Mucosa of rectum (tissue), 2 donors: ENCODE data around the gene SCNN1A.
"Not testable (repeated sequence)": the region's sequence is repeated elsewhere in the genome, so short reads cannot be mapped to it uniquely, and the experiment has no call there.

ENCODE experiments used
- H3K27ac ChIP-seq, 2 donors: one replicate each; pipeline ENCODE4 v1.7.0; 2013; ENCODE audit warnings: inconsistent platforms in 2 of 2, low read depth in 2 of 2, low read length in 2 of 2
- H3K27me3 ChIP-seq, 2 donors: one replicate each; pipeline ENCODE4 v1.7.0; 2013; ENCODE audit warnings: low read length in 2 of 2; ENCODE audit not compliant: control insufficient read depth in 2 of 2, insufficient read depth in 2 of 2
- H3K36me3 ChIP-seq, 2 donors: one replicate each; pipeline ENCODE4 v1.7.0; 2013; ENCODE audit warnings: low read length in 2 of 2; ENCODE audit not compliant: control insufficient read depth in 2 of 2, insufficient read depth in 2 of 2
- H3K4me1 ChIP-seq, 2 donors: one replicate each; pipeline ENCODE4 v1.7.0; 2013; ENCODE audit warnings: low read length in 2 of 2, mild to moderate bottlenecking in 1 of 2; ENCODE audit not compliant: control insufficient read depth in 2 of 2, insufficient read depth in 2 of 2
- H3K4me3 ChIP-seq, 2 donors: one replicate each; pipeline ENCODE4 v1.7.0; 2013; ENCODE audit warnings: low read length in 2 of 2
- H3K9ac ChIP-seq, 2 donors: one replicate each; pipeline ENCODE4 v1.7.0; 2013; ENCODE audit warnings: low read length in 2 of 2, low read depth in 1 of 2, mild to moderate bottlenecking in 1 of 2
- H3K9me3 ChIP-seq, 2 donors: one replicate each; pipeline ENCODE4 v1.7.0; 2013; ENCODE audit warnings: low read length in 2 of 2; ENCODE audit not compliant: control insufficient read depth in 2 of 2
- donor health status: healthy.
- donor health status: Normal muscosa, but diverticular disease.

Gene SCNN1A

DNA sequence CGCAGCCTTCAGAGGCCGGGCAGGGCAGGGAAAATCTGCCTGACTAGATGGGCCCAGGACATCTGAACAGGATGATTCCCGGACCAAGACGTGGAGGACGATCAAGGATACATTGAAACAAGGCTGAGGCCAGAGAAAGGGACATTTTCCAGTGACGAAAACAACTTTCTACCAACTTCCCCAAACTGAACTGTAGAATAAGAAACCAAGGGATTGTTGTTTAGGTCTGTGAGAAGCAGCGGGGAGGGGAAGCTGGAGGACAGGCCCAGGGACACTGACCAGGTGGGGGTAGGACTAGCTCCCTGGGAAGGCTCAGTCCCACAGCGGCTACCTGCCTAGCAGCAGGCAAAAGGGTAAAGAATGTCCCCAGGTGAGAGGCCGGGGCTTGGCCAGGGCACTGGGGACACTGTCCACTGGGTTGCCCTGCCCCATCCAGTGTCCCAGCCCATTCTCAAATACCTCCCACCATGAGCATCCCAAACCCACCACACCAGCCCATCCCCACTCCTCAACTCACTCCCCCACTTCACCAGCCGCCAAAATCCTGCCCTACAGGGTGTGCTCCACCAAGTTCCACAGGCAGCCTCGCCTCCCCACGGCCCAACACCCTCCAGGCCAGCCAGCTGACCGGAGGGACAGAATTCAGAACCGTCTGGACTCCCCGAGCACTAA is 34.5 kb downstream of the SCNN1A start:
- H3K4me3 ChIP-seq, result peak overlapping the region; percentile 96 to 97
- peaks cover 60 to 62% of the 10 kb centered on the region in 2 donors for H3K4me1 ChIP-seq
- peaks cover 2 to 6% of the 10 kb centered on the region in 2 donors for H3K36me3 ChIP-seq
- H3K27me3 ChIP-seq, result no peaks in the 10 kb centered on the region
- peak overlapping the region; percentile 99 to 100 for H3K27ac ChIP-seq
- H3K9me3 ChIP-seq, result no peaks in the 10 kb centered on the region
- H3K9ac ChIP-seq, result peak overlapping the region; percentile 98 to 100

DNA sequence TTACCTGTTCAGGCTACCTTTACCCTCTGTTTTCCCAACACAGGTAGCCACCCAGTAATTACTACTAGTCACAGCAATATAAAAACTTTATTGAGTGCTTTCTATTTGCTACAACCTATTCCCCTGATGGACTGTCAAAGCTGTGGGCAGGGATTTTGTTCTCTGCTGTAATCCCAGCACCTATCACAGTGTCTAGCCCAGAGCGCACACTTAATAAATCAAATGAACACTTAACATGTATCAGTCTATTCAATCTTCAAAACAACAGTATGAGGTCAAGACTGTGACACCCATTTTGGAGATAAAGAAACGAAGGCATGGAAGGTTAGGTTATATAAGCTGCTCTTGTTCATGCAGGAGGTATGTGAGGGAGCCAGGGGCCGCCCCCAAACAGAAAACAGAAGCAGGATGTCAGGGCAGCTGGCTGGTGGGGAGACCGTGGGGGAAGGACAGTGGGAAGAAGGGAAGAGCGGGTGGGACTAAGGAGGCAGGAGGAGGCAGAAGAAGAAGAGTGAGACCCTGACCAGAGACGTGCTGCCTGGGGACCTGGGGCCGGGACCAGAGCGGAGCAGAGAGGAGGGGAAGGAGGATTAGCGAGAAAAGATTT is 35.2 kb downstream of the SCNN1A start:
- peaks cover 64 to 65% of the 10 kb centered on the region in 2 donors for H3K4me1 ChIP-seq
- H3K27ac ChIP-seq, result peak overlapping the region; percentile 99 to 100
- H3K27me3 ChIP-seq, result no peaks in the 10 kb centered on the region
- H3K9me3 ChIP-seq, result no peaks in the 10 kb centered on the region
- H3K9ac ChIP-seq, result peak overlapping the region; percentile 98 to 100
- H3K36me3 ChIP-seq, result peaks cover 2 to 6% of the 10 kb centered on the region in 2 donors
- H3K4me3 ChIP-seq, result peak overlapping the region; percentile 96 to 97

DNA sequence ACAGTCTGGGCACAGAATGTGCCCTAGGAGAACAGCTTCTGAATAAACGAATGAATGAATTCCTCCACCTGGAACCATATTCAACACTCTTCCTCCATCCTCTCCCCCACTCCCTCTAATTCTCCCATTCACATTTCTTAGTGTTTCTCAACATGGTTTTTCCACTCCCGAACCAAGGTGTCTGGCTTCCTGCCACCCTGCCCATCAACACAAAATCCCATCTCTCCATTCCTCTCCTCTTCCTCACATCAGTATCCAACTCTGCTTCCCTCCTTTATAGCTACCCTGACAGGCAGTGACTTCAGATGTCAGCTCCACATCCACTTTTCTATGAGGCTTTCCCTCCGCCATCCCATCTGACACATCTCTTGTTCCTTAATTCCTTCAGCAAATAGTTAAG is 36.4 kb downstream of the SCNN1A start:
- no peaks in the 10 kb centered on the region for H3K27me3 ChIP-seq
- peaks cover 7 to 11% of the 10 kb centered on the region in 2 donors for H3K36me3 ChIP-seq
- H3K9ac ChIP-seq, result peak overlapping the region; percentile 98 to 100
- H3K4me3 ChIP-seq, result peak overlapping the region; percentile 96 to 97
- no peaks in the 10 kb centered on the region for H3K9me3 ChIP-seq
- peak overlapping the region; percentile 99 to 100 for H3K27ac ChIP-seq
- H3K4me1 ChIP-seq, result peaks cover 76 to 77% of the 10 kb centered on the region in 2 donors

DNA sequence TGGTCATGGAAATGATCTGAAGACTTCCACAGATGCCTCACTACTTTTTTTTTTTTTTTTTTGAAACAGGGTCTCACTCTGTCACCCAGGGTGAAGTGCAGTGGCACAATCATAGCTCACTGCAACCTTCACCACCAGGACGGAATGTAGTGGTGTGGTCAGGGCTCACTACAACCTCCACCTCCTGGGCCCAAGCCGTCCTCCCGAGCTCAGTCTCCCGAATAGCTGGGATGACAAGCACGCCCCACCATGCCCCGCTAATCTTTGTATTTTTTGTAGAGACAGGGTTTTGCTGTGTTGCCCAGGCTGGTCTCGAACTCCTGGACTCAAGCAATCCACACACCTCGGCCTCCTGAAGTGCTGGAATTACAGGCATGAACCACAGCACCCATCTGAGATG is 36.8 kb downstream of the SCNN1A start:
- peak overlapping the region; percentile 96 to 97 for H3K4me3 ChIP-seq

DNA sequence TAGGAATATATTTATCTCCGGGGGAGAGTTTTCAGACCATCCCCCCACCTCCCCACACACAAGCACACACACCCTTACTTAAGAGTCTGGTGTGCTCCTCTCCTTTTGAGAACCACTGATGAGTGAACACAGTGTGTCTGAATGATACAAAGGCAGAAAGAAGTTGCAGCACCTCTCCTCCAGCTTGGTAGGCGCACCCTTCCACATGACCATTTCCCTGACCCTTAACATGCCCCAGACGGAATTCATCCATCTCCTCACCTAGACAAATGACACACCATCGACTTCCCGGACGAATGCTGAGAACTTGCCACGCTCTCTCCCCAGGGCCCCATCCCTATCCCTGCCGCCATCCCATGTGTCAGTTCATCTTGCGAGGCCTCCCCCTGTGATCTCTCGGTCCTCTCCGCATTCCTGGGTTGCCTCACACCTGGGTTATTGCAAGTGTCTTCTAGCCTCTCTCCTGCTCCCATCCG is 37.4 kb downstream of the SCNN1A start:
- peak overlapping the region; percentile 94 to 98 for H3K9ac ChIP-seq
- no peaks in the 10 kb centered on the region for H3K27me3 ChIP-seq
- H3K4me1 ChIP-seq, result peaks cover 70 to 77% of the 10 kb centered on the region in 2 donors
- peaks cover 16 to 20% of the 10 kb centered on the region in 2 donors for H3K36me3 ChIP-seq
- H3K27ac ChIP-seq, result peak overlapping the region; percentile 99 to 100
- H3K4me3 ChIP-seq, result peak overlapping the region; percentile 64 to 97
- H3K9me3 ChIP-seq, result no peaks in the 10 kb centered on the region

More for the DNA sequence above, 36.8 kb downstream of the SCNN1A start:
- peaks cover 11 to 15% of the 10 kb centered on the region in 2 donors for H3K36me3 ChIP-seq
- H3K27ac ChIP-seq, result peak overlapping the region; percentile 99 to 100
- H3K9ac ChIP-seq, result peak overlapping the region; percentile 94 to 98
- not testable (repeated sequence) for H3K27me3 ChIP-seq, H3K9me3 ChIP-seq
- peaks cover 74 to 77% of the 10 kb centered on the region in 2 donors for H3K4me1 ChIP-seq

DNA sequence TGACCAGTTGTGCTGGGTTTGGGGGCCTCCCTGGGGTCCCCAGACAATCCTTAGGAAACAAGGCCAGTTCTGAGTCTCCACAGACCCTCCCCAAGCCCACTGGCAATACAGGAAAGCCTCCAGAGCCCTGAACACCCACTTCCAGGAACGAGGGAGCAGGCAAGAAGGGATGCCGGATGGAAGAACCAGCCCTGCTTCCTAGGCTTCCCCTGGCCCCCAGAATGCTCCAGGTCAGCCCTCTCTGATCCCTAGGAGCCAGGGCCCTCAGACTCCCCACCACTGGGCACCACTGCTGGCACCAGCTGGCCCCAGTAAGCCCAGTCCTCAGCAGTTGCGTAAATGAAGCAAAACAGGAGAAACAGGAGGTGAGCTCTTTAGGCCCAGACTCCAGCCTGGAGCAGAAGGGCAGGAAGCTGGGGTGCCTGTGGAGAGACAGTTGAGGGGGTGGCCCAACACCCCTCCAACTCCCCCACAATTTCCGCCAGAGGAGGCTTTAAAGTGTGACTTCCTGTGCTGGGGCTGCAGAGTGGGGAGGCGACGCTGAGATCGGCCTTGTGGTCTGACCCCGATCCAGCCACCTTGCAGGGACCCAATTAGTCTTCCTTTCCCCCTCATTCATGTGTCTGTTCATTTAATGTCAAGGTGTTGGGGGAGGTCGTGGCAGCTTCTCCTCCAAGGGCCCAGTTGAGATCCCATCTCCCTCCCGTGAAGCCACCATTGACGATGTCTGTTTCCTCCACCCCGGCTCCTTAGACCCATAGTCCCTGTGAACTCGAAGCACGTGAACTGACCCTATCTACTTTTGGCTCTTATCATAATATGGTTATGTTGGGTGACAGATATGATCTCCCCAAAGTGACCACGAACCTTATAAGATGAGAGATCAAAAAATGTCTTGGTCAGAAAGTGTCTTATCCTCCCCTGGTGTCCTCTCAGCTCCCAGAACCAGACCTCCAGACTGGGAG is 38.2 kb downstream of the SCNN1A start:
- peaks cover 63 to 78% of the 10 kb centered on the region in 2 donors for H3K4me1 ChIP-seq
- peaks cover 23 to 26% of the 10 kb centered on the region in 2 donors for H3K36me3 ChIP-seq
- H3K9ac ChIP-seq, result peak overlapping the region; percentile 94 to 98
- H3K4me3 ChIP-seq, result peak overlapping the region; percentile 64 to 97
- no peaks in the 10 kb centered on the region for H3K27me3 ChIP-seq
- H3K27ac ChIP-seq, result peak overlapping the region; percentile 99 to 100
- H3K9me3 ChIP-seq, result no peaks in the 10 kb centered on the region

DNA sequence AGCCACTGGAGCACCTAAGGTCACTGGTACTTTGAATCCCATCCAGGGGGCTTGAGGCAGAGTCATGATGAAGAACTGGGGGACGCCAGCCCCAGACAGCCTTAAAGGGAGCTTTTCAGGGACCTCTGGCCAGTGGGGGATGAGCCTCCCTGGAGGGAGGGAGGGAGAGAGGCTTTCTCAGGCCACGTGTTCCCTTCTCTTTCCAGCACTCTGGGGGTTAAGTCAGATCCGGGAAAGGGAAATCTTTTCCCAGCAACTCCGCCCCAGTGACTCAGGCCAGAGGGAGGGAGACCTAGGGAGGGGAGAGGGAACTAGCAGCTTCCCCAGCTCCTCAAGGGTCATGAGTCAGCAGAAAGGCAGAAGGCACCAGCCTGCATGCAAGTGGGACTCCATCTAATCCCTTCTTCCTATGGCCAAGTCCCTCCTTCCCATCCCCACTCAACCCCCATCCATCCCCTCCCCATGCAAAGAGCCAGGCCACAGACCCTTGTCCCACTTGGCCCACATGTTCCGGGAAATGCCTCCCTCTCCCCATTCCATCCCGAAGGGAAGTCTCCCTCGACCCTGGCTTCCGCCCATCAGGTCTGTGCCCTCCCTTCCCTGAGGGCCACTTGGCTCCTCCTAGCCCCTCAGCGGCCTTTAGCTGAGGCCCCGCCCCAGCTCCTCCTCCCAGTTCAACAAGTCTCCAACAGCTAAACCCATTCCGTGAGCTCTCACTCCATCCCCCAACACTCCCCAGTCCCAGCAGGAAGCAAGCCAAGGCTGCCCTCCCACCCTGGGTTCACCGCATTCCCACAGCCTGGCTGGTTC is 39.1 kb downstream of the SCNN1A start:
- Histone ChIP-seq H3K9ac (peak overlapping the region; percentile 94 to 98), H3K4me1 (peaks cover 62 to 78% of the 10 kb centered on the region in 2 donors), H3K9me3 (no peaks in the 10 kb centered on the region), H3K27ac (peak overlapping the region; percentile 99 to 100), H3K4me3 (peak overlapping the region; percentile 77 to 97), H3K27me3 (no peaks in the 10 kb centered on the region), H3K36me3 (peaks cover 30 to 32% of the 10 kb centered on the region in 2 donors)

DNA sequence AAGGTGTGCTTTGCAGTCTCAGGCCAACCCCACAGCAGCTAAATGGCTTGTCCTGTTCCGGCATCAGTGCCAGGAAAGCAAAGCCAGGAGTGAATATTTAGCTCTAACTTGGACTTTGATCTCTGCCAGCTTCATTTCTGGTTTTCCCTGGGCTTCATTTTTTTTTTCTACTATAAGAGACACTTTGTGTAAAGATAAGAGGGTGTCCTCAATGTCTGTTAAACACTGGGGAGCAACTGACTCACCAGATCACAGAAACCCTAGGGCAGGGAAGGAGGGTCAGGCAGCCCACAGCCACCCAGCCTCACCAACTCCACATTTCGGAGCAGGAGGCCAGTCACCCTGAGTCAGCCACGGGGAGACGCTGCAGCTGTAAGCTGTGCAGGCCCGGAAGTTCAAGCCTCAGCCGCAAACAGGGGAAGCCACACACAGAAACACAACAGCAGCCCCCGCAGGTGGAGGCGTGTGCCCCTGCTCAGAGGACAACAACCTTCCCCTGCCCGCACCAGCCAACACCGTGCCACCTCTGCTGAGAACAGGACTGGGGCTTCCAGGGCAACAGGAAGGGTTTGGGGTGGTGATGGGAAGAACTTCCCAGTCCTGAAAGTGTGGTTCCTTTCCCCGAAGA is 39.8 kb downstream of the SCNN1A start:
- Histone ChIP-seq H3K36me3 (peaks cover 37 to 40% of the 10 kb centered on the region in 2 donors), H3K9ac (peak overlapping the region; percentile 94 to 98), H3K4me1 (peaks cover 62 to 78% of the 10 kb centered on the region in 2 donors), H3K9me3 (no peaks in the 10 kb centered on the region), H3K27me3 (no peaks in the 10 kb centered on the region), H3K27ac (peak overlapping the region; percentile 99 to 100), H3K4me3 (peak overlapping the region; percentile 77 to 97)
